CD8-positive, alpha-beta memory T cell (primary cell): ENCODE results near the gene DMAC2. TPM values are rescaled to one million over a fixed set of nuclear protein-coding genes. Genes with fewer than 3 reads are reported as not detected.
"Not testable (repeated sequence)": the region's sequence is repeated elsewhere in the genome, so short reads cannot be mapped to it uniquely, and the experiment has no call there.

ENCODE experiments used
- CTCF ChIA-PET: fragments of 350-600 bp; sonication (Branson Sonifier 250); formaldehyde crosslinking; loops from one replicate; lab custom pipeline; 2021; ENCODE audit warnings: antibody characterized with exemption; lab: Charles Lee
- POLR2A ChIA-PET: fragments of 350-600 bp; sonication (Branson Sonifier 250); formaldehyde crosslinking; loops from one replicate; lab custom pipeline; 2021; ENCODE audit warnings: antibody characterized with exemption; lab: Charles Lee
- DNase-seq, 5 donors: peaks; one replicate each; pipeline versions ENCODE4 v3.0.0 to v3.0.0-alpha.2; 2020 to 2022; ENCODE audit warnings: mixed read lengths in 1 of 5
- H3K27ac ChIP-seq: one replicate; pipeline ENCODE4 v1.7.0; 2013; ENCODE audit warnings: low read depth, mild to moderate bottlenecking, low read length, moderate library complexity
- H3K27me3 ChIP-seq: 2 replicates; pipeline ENCODE4 v1.7.0; 2013; ENCODE audit warnings: low read length, mild to moderate bottlenecking; ENCODE audit not compliant: insufficient read depth, poor library complexity, severe bottlenecking
- H3K36me3 ChIP-seq: 2 replicates; pipeline ENCODE4 v1.7.0; 2013; ENCODE audit warnings: mild to moderate bottlenecking, low read length, moderate library complexity; ENCODE audit not compliant: insufficient read depth
- H3K4me1 ChIP-seq: 2 replicates; pipeline ENCODE4 v1.7.0; 2013; ENCODE audit warnings: mild to moderate bottlenecking, low read length, moderate library complexity; ENCODE audit not compliant: insufficient read depth
- H3K4me3 ChIP-seq: 2 replicates; pipeline ENCODE4 v1.7.0; 2013; ENCODE audit warnings: mild to moderate bottlenecking, low read length
- H3K9me3 ChIP-seq: 2 replicates; pipeline ENCODE4 v1.7.0; 2013; ENCODE audit warnings: mild to moderate bottlenecking, low read length
- H3K27ac Mint-ChIP-seq, 8 donors: one replicate each; pipeline ENCODE4 v1.8.0; 2020 to 2021; ENCODE audit warnings: mixed read lengths in 8 of 8, mild to moderate bottlenecking in 6 of 8, inconsistent platforms in 3 of 8, moderate library complexity in 3 of 8
- H3K27me3 Mint-ChIP-seq, 2 donors: one replicate each; pipeline ENCODE4 v1.8.0; 2020 to 2021; ENCODE audit warnings: mixed read lengths in 2 of 2, mild to moderate bottlenecking in 1 of 2, moderate library complexity in 1 of 2
- H3K36me3 Mint-ChIP-seq, 3 donors: one replicate each; pipeline ENCODE4 v1.8.0; 2020 to 2021; ENCODE audit warnings: mixed read lengths in 3 of 3, inconsistent platforms in 1 of 3, mild to moderate bottlenecking in 1 of 3
- H3K4me1 Mint-ChIP-seq, 3 donors: one replicate each; pipeline ENCODE4 v1.8.0; 2020 to 2021; ENCODE audit warnings: mixed read lengths in 3 of 3, inconsistent platforms in 1 of 3, mild to moderate bottlenecking in 1 of 3
- H3K4me3 Mint-ChIP-seq, 7 donors: one replicate each; pipeline ENCODE4 v1.8.0; 2020 to 2021; ENCODE audit warnings: mixed read lengths in 7 of 7, mild to moderate bottlenecking in 6 of 7, moderate library complexity in 4 of 7, inconsistent platforms in 2 of 7
- H3K9me3 Mint-ChIP-seq, 5 donors: one replicate each; pipeline ENCODE4 v1.8.0; 2020 to 2022; ENCODE audit warnings: mixed read lengths in 5 of 5, mild to moderate bottlenecking in 3 of 5, moderate library complexity in 2 of 5, inconsistent platforms in 1 of 5
- polyA plus RNA-seq: library from polyadenylated mRNA; unstranded; fragments of 300-500 nt; fragmentation: Illumina TruSeq; gene quantifications from one replicate; pipeline ENCODE4 v1.2.3, GENCODE V29; 2021
- total RNA-seq, 2 experiments: library from RNA; stranded (reverse); gene quantifications; one replicate each; pipeline ENCODE4 v1.2.3, GENCODE V29; 2021

DMAC2 gene
- total RNA-seq (10 to 100 TPM; 74.1 to 76.2 TPM), polyA plus RNA-seq (56.8 TPM)

- Histone ChIP-seq H3K9me3 (no peaks in the 10 kb centered on the region), H3K27me3 (no peaks in the 10 kb centered on the region), H3K4me1 (peaks cover 17% of the 10 kb centered on the region), H3K4me3 (peak within 1 kb of the TSS; percentile 100), H3K36me3 (no peaks in the 10 kb centered on the region), H3K27ac (peak within 1 kb of the TSS; percentile 87)
- ChIA-PET POLR2A (interaction anchor here (0.5 to 1.2 kb wide), 4 partner anchors 130 to 977 kb away, joined by 3 to 8 read pairs (median 3); partner anchors contain the start of gene CCDC97), CTCF (interaction anchor here (0.7 to 3.0 kb wide), 11 partner anchors 9 to 314 kb away, joined by 3 to 18 read pairs (median 3); partner anchors contain the start of genes B9D2 and HNRNPUL1)
- no peaks in the 10 kb centered on the region for H3K9me3 Mint-ChIP-seq
- peak; percentile 87 to 95 (median 88) for DNase-seq
- H3K36me3 Mint-ChIP-seq: peaks cover 0 to 23% (median 0%) of the 10 kb centered on the region in 3 donors
- H3K4me3 Mint-ChIP-seq: peak within 1 kb of the TSS in 3 of 7 donors; percentile 19 to 81 (median 56)
- peak within 1 kb of the TSS in 5 of 8 donors; percentile 3 to 69 (median 10) for H3K27ac Mint-ChIP-seq
- H3K4me1 Mint-ChIP-seq: peaks cover under 1 to 11% (median 10%) of the 10 kb centered on the region in 3 donors
- peaks cover 8 to 14% of the 10 kb centered on the region in 2 donors for H3K27me3 Mint-ChIP-seq
Measured at GRCh38 chr19:41439441-41440222, at the start of gene DMAC2. Gene DMAC2, minus strand, starts transcription at chr19:41439912. Its CDS starts 13 bp downstream, at chr19:41439899.

- POLR2A ChIA-PET: not testable (repeated sequence)
Measured at GRCh38 chr19:41486953-41487352, 47.2 kb upstream of the DMAC2 start.

GRCh38 chr19:41484822-41485221 lies 45.1 kb upstream of the DMAC2 start:
- H3K36me3 Mint-ChIP-seq: peaks cover 0 to 6% (median 2%) of the 10 kb centered on the region in 3 donors
- Histone ChIP-seq H3K4me1 (no peaks in the 10 kb centered on the region), H3K9me3 (no peaks in the 10 kb centered on the region), H3K27me3 (peaks cover 11% of the 10 kb centered on the region), H3K27ac (no peak overlapping the region), H3K36me3 (no peaks in the 10 kb centered on the region), H3K4me3 (no peak overlapping the region)
- ChIA-PET POLR2A (no interaction called here), CTCF (interaction anchor here (1.5 kb wide), 1 partner anchor 36 kb away, joined by 3 read pairs; no protein-coding TSS in a partner anchor)
- H3K4me3 Mint-ChIP-seq: no peak overlapping the region
- no peak overlapping the region for H3K27ac Mint-ChIP-seq
- H3K9me3 Mint-ChIP-seq: peaks cover 5 to 12% (median 7%) of the 10 kb centered on the region in 5 donors
- H3K27me3 Mint-ChIP-seq: peaks cover 39 to 72% of the 10 kb centered on the region in 2 donors
- DNase-seq: no peak
- H3K4me1 Mint-ChIP-seq: no peaks in the 10 kb centered on the region

More at GRCh38 chr19:41486953-41487352, 47.2 kb upstream of the DMAC2 start:
- H3K27me3 ChIP-seq, H3K4me3 ChIP-seq, H3K9me3 ChIP-seq, CTCF ChIA-PET, DNase-seq, H3K4me1 Mint-ChIP-seq, H3K36me3 Mint-ChIP-seq, H3K27ac ChIP-seq, H3K27ac Mint-ChIP-seq, H3K36me3 ChIP-seq, H3K4me3 Mint-ChIP-seq, H3K4me1 ChIP-seq: not testable (repeated sequence)
- peaks cover 35 to 52% of the 10 kb centered on the region in 2 donors for H3K27me3 Mint-ChIP-seq
- H3K9me3 Mint-ChIP-seq: peaks cover 5 to 12% (median 7%) of the 10 kb centered on the region in 5 donors

GRCh38 chr19:41480336-41480735 lies 40.6 kb upstream of the DMAC2 start:
- H3K27ac Mint-ChIP-seq: no peak overlapping the region
- POLR2A ChIA-PET: no interaction called here
- no peaks in the 10 kb centered on the region for H3K36me3 Mint-ChIP-seq

GRCh38 chr19:41479757-41480191 lies 40.1 kb upstream of the DMAC2 start:
- Mint-ChIP-seq H3K9me3 (no peaks in the 10 kb centered on the region), H3K4me1 (no peaks in the 10 kb centered on the region), H3K4me3 (no peak overlapping the region), H3K36me3 (no peaks in the 10 kb centered on the region), H3K27me3 (peaks cover 26 to 60% of the 10 kb centered on the region in 2 donors), H3K27ac (no peak overlapping the region)
- H3K36me3 ChIP-seq: no peaks in the 10 kb centered on the region
- H3K9me3 ChIP-seq: no peaks in the 10 kb centered on the region
- no peaks in the 10 kb centered on the region for H3K4me1 ChIP-seq
- no peak overlapping the region for H3K4me3 ChIP-seq
- no peak for DNase-seq
- ChIA-PET CTCF (no interaction called here), POLR2A (no interaction called here)
- peaks cover 11% of the 10 kb centered on the region for H3K27me3 ChIP-seq
- H3K27ac ChIP-seq: no peak overlapping the region

More at GRCh38 chr19:41480336-41480735, 40.6 kb upstream of the DMAC2 start:
- Histone ChIP-seq H3K9me3 (no peaks in the 10 kb centered on the region), H3K27me3 (peaks cover 11% of the 10 kb centered on the region), H3K4me3 (no peak overlapping the region), H3K36me3 (no peaks in the 10 kb centered on the region), H3K4me1 (no peaks in the 10 kb centered on the region), H3K27ac (no peak overlapping the region)
- H3K4me3 Mint-ChIP-seq: no peak overlapping the region
- no peak for DNase-seq
- no peaks in the 10 kb centered on the region for H3K9me3 Mint-ChIP-seq
- CTCF ChIA-PET: no interaction called here
- peaks cover 29 to 65% of the 10 kb centered on the region in 2 donors for H3K27me3 Mint-ChIP-seq
- H3K4me1 Mint-ChIP-seq: no peaks in the 10 kb centered on the region

- Mint-ChIP-seq H3K27ac (no peak overlapping the region), H3K27me3 (peaks cover 25 to 57% of the 10 kb centered on the region in 2 donors), H3K4me3 (no peak overlapping the region), H3K9me3 (no peaks in the 10 kb centered on the region), H3K36me3 (no peaks in the 10 kb centered on the region), H3K4me1 (no peaks in the 10 kb centered on the region)
- no peaks in the 10 kb centered on the region for H3K4me1 ChIP-seq
- ChIA-PET POLR2A (no interaction called here), CTCF (no interaction called here)
- no peaks in the 10 kb centered on the region for H3K9me3 ChIP-seq
- no peak overlapping the region for H3K27ac ChIP-seq
- no peaks in the 10 kb centered on the region for H3K36me3 ChIP-seq
- no peak overlapping the region for H3K4me3 ChIP-seq
- H3K27me3 ChIP-seq: peaks cover 11% of the 10 kb centered on the region
- no peak for DNase-seq
Measured at GRCh38 chr19:41478875-41479756, 39.4 kb upstream of the DMAC2 start.

- Mint-ChIP-seq H3K9me3 (no peaks in the 10 kb centered on the region), H3K27me3 (peaks cover 28 to 60% of the 10 kb centered on the region in 2 donors), H3K27ac (no peak overlapping the region), H3K4me1 (no peaks in the 10 kb centered on the region), H3K36me3 (no peaks in the 10 kb centered on the region), H3K4me3 (no peak overlapping the region)
- Histone ChIP-seq H3K36me3 (no peaks in the 10 kb centered on the region), H3K4me1 (no peaks in the 10 kb centered on the region), H3K9me3 (no peaks in the 10 kb centered on the region), H3K27me3 (peaks cover 13% of the 10 kb centered on the region), H3K27ac (no peak overlapping the region), H3K4me3 (no peak overlapping the region)
- ChIA-PET POLR2A (no interaction called here), CTCF (no interaction called here)
- no peak for DNase-seq
Measured at GRCh38 chr19:41478171-41478570, 38.5 kb upstream of the DMAC2 start.
